ENCODE data around the gene PTPRN2.

The PTPRN2 gene

GRCh38 chr7:157828190-157828589 is 759.4 kb downstream of the PTPRN2 start:
- DNase-seq: no peak

DNA sequence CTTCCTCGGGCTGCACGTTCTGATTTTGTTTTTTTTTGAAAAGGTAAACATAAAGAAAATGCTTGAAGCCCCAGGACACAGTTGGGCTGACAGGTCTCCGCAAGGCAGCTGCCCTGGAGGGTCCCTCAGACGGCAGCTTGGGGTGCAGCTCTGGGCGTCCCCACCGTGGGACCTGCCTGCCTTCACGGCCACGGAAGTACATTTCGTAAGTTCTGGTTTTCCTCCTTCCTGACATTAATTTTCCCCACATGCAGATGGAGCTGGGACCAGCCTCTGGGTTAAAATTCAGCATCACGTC is 759.8 kb downstream of the PTPRN2 start:
- DNase-seq: no peak

DNA sequence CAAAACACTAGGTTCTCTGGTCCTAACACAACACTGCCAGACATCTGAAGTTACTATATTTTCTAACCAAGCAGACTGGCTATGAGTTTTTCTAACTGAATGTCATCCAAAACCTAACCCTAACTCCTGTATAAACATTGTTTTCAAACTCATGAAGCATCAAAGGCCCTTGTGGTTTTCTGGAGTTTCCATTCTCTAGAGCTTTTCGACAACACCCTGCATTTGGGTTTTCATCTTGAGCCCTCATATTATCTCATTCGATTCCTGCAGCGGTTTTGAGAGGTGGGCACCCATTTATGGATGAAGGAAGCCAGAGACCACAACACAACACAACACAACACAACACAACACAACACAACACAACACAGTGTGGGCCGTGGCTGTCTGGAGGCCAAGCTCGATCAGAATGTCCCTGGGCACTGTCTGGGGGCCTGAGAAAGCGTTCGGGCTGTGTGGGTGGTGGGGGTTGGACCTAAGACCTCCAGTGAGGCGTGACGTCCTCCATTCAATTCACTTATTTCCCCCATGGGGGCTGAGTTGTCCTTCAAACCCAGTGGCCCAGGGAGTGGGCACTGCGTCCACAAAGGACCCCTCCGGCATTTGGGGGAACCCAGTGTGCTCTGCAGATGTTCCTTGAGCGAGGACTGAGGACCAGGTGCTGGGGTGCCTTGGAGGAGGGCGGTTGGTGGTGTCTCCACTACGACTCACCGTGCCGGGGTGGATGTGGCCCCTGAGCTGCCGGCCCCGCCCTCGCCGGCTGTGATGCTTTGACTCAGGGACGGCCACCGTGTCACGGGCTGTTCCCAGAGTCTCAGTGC is 760.4 kb downstream of the PTPRN2 start:
- DNase-seq: no peak

- no peak for DNase-seq
Measured at GRCh38 chr7:157826566-157826965, 761.1 kb downstream of the PTPRN2 start.

- no peak for DNase-seq
Measured at GRCh38 chr7:157825325-157825724, 762.3 kb downstream of the PTPRN2 start.

DNA sequence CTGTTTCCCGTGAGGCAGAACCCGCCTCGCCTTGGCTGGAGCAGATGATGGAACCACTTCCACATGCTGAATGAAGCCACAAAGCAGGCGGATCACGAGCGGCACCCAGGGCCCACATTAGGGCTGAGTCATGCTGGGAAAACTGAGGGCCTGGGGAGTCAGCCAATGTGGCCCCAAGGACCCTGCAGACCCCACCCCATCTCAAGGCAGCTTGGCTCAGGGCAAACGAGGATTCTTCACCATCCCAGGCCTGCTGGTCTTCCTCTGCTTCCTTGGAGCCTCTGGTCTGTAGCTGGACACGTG is 762.9 kb downstream of the PTPRN2 start:
- no peak for DNase-seq

GRCh38 chr7:157824011-157824818 is 763.4 kb downstream of the PTPRN2 start:
- DNase-seq: no peak

DNA sequence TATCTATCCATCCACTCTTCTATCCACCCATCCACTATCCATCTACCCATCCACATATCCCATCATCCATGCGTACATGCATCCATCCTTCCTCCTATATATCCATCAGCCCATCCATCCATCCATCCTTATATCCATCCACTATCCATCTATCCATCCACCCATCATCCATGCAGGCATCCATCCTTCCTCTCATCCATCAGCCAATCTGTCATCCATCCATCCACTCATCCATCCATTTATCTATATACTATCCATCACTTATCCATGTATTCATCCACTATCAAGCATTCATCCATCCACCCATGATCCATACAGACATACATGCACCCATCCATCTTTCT is 765.0 kb downstream of the PTPRN2 start:
- no peak for DNase-seq

DNA sequence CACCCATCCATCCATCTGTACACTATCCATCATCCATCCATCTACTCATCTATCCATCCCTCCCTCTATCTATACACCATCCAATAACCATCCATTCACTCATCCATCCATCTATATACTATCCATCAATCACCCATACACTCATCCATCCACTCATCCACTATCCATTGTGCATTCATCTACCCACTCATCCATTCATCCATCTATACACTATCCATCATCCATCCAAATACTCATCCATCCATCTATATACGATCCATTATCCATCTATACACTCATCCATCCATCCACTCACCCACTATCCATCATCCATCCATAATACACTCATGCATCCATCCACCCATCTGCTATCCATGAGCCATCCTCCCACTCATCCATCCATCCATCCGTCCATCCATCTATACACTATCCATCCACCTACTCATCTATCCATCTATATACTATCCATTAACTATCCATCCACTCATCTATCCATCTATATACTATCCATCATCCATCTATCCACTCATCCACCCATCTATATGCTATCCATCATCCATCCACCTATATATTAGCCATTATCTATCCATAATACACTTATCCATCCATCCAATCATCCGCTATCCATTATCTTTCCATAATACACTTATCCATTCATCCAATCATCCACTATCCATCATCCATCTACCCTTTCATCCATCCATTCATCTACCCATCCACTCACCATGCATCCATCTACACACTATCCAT is 765.5 kb downstream of the PTPRN2 start:
- no peak for DNase-seq

- DNase-seq: no peak
Measured at GRCh38 chr7:157820796-157821195, 766.8 kb downstream of the PTPRN2 start.

GRCh38 chr7:157819455-157819807 is 768.2 kb downstream of the PTPRN2 start:
- DNase-seq: no peak

DNA sequence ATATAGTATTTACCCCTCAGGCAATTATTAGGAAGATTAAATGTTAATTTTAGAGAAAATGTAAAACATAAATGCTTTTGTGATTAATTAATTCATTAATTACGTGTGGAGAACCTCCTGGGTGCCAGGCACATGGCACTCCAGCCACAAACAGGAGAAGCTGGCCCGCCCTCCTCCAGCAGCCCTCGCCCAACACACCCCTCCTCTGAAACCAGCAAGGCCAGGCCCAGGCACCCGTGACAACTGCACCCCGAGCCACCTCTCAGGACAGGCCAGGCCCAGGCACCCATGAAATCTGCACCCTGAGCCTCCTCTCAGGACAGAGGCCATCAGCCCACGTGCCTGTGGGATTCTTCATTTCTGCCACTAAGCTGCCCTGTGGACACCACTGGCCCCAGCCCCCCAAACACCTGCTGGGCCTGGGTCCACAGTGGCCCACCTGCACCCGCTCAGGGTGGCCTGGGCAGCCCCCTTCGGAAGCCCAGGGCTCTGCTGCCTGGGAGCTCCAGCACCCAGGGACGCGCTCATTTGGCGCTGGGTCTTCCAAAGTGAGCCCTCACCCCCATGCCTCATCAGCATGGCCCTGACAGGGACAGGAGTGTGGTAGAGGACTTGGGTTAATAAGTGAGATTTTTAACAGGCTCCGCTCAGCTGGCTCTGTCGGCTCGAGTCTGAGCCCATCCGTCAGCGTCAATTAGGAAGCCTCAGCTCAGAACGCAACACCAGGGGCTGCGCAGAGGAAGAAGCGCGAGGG is 768.7 kb downstream of the PTPRN2 start:
- DNase-seq: no peak

DNA sequence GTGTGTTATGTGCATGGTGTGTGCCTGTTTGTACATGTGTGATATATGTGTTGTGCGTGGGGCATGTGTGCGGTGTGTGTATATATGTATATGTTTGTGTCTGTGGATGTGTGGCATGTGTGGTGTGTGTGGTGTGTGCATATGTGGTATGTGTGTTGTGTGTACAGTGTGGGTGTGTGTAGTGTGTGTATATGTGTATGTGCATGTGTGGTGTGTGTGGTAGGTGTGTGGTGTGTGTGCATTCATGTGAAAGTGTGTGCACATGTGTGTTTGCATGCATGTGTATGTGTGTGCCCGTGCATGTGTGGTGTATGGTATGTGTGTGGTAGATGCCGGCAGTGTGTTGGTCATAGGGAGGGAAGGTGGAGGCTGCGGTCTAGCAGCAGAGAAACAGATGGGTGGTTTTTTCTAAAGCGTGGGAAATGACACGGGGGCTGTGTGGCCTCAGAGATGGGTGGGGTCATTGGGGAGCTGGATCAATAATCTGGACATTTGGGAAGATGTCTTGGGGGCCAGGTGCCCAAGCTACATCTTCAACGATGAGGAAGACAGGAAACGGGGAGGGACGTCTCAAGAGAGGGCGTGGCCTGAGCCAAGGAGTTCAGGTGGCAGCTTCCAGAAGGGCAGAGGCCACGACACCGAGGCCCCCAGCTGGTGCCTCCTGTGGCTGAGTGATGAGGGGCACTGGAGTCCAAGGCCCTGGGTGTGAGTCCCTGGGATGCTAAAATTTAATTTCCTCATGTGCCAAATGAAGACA is 769.5 kb downstream of the PTPRN2 start:
- no peak for DNase-seq

- no peak for DNase-seq
Measured at GRCh38 chr7:157817433-157817832, 770.2 kb downstream of the PTPRN2 start.

- DNase-seq: no peak
Measured at GRCh38 chr7:157816526-157817250, 770.9 kb downstream of the PTPRN2 start.

DNA sequence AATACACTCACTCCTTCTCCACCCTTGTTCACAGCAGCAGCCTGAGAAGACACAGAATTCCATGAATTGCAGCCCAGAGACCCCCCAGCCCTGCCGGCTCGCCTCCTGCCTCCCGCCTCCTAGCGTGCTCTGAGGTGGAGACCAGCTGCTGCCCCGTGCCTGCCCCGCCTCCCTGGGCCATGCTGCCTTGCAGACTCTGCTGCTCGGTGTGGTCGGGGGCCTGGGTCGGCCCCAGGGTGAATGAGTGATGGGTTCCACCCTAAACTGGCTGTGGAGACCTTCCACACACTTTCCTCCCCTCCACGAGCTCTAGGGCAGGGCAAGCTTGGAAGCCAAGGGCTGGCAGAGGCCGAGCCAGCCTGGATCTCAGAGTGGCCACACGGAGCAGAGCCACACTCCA is 771.5 kb downstream of the PTPRN2 start:
- no peak for DNase-seq

DNA sequence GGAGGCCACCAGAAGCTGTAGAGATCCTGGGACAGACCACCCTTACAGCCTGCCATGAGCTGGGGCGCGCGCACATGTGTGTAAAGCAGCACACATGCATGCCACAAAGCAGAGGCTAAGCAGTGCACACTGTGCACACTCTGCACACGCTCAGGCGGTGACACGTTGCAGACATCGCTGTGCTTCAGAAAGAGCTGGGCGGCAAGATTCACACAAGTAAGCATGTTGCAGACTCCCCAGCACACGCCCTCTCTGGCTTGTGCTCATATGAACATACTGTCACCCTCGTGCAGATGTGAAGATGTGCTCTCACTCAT is 772.0 kb downstream of the PTPRN2 start:
- DNase-seq: no peak

- no peak for DNase-seq
Measured at GRCh38 chr7:157814931-157815705, 772.5 kb downstream of the PTPRN2 start.

DNA sequence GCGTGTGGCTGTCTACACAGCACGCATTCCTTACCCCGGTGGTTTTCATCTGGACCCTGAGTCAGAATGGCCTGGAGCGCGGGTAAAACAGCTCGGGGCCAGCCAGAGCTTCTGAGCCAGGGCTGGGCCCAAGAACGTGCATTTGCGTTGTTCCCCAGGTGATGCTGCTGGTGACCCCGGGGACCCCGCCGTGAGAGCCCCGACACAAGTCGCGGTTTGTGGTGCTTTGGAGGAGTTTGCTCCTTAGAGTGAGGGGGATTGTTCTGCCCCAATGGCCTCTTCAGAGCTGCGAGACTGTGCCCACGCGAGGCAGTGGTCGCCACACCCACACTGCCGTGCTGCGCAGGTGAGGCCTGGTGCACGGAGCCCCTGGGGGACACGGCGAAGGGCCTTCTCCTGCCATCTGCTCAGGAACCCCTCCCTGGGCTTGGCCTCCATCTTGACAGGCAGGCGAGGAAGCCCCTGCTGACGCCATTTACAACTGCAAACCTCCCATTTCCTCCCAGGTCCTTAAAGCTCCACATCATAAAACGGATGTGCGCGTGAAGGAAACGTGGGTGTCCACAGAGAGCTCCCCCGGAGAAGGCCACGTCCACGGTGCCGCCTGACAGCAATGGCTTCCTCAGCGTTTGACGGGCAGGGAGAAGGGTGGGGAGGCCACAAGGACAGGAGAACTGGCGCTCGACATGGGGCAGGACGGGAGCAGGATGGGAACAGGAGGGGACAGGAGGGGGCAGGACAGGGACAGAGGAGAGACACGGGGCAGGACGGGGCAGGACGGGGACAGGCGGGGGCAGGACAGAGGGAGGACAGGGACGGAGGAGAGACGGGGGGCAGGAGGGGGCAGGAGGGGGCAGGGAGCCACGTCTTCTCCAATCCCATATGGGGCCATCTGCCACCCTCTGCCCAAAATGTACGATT is 773.6 kb downstream of the PTPRN2 start:
- no peak for DNase-seq

- DNase-seq: no peak
Measured at GRCh38 chr7:157813053-157813452, 774.6 kb downstream of the PTPRN2 start.

Data from fibroblast of upper back skin (primary cell).